T1000 (cell line): ENCODE data around the gene ABAT.
"Not testable (repeated sequence)": the region's sequence is repeated elsewhere in the genome, so short reads cannot be mapped to it uniquely, and the experiment has no call there.

Source experiments
- DNase-seq: peaks from one replicate; lab custom pipeline; 2025; ENCODE audit warnings: mixed read lengths; lab: John Stamatoyannopoulos, UW

ABAT gene

GRCh38 chr16:8785408-8785807 is 111.0 kb downstream of the ABAT start:
- DNase-seq: no peak

GRCh38 chr16:8786316-8786715 is 111.9 kb downstream of the ABAT start:
- DNase-seq: not testable (repeated sequence)

- DNase-seq: no peak
These were observed 114.3 kb downstream of the ABAT start for GRCh38 chr16:8788578-8789172.

- DNase-seq: no peak
These were observed 120.7 kb downstream of the ABAT start for GRCh38 chr16:8795091-8795490.

GRCh38 chr16:8795818-8796217 is 121.4 kb downstream of the ABAT start:
- no peak for DNase-seq

- no peak for DNase-seq
These were observed 122.3 kb downstream of the ABAT start for GRCh38 chr16:8796469-8797363.

GRCh38 chr16:8797364-8798173 is 123.2 kb downstream of the ABAT start, which contains the start of the genes PMM2 and TMEM186:
Gene PMM2 (plus strand): TSS chr16:8797839. CDS start chr16:8797883, 44 bp downstream.
Gene TMEM186 (minus strand): TSS chr16:8797639. CDS start chr16:8797614, 25 bp downstream.
- DNase-seq: peak; percentile 91

GRCh38 chr16:8798174-8798527 is 123.7 kb downstream of the ABAT start:
- DNase-seq: no peak

- no peak for DNase-seq
These were observed 124.2 kb downstream of the ABAT start for GRCh38 chr16:8798535-8799157.

GRCh38 chr16:8801701-8802100 is 127.3 kb downstream of the ABAT start:
- DNase-seq: no peak

GRCh38 chr16:8803733-8804132 is 129.3 kb downstream of the ABAT start:
- not testable (repeated sequence) for DNase-seq

GRCh38 chr16:8804313-8804712 is 129.9 kb downstream of the ABAT start:
- no peak for DNase-seq

GRCh38 chr16:8806272-8806983 is 132.0 kb downstream of the ABAT start:
- no peak for DNase-seq

- DNase-seq: no peak
These were observed 132.8 kb downstream of the ABAT start for GRCh38 chr16:8807189-8807588.

GRCh38 chr16:8808009-8808408 is 133.6 kb downstream of the ABAT start:
- no peak for DNase-seq

- DNase-seq: no peak
These were observed 134.4 kb downstream of the ABAT start for GRCh38 chr16:8808613-8809353.

- DNase-seq: no peak
These were observed 137.9 kb downstream of the ABAT start for GRCh38 chr16:8812162-8812843.

GRCh38 chr16:8814095-8814806 is 139.8 kb downstream of the ABAT start:
- DNase-seq: no peak

GRCh38 chr16:8816967-8817655 is 142.7 kb downstream of the ABAT start:
- no peak for DNase-seq
